SK-N-MC (cell line): Measurements from ENCODE around the gene PLPP6.

Experiments used
- EZH2 ChIP-seq: fragments of 200-600 bp; sonication (generic); IDR thresholded peaks from one replicate; pipeline ENCODE4 v1.6.1; 2017; ENCODE audit warnings: antibody characterized with exemption
- FOXP2 ChIP-seq: optimal IDR thresholded peaks from 2 replicates; pipeline ENCODE3; 2011; ENCODE audit warnings: mild to moderate bottlenecking, moderate library complexity; ENCODE audit not compliant: insufficient read depth; ENCODE audit errors: extremely low read length, control extremely low read depth
- POLR2AphosphoS5 ChIP-seq: IDR thresholded peaks from 2 replicates; pipeline ENCODE4 v1.6.1; 2012; ENCODE audit warnings: mild to moderate bottlenecking, low read depth, low read length, borderline replicate concordance

DNA sequence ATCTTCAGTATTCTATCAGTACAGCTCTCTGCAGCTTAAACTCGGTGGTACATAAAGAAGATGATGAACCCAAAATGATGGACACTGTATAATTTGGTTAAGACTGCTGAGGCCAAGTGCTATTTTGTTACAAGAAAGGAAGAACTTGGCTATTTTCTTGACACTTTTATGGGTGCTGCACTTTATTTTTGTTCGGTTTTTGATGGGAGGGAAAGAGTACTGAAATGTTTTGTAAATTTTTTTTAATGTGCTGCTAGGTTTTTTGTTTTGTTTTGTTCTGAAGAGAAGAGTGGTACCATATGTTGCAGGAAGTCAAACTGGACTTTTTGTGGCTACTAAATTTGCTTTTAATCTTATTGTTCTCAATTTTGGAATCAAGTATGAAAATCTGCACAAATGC is 43.9 kb downstream of the PLPP6 start:
- TF ChIP-seq EZH2: no peak
- no peak for TF ChIP-seq POLR2AphosphoS5
- TF ChIP-seq FOXP2: no peak
